HFF-Myc (cell line): ENCODE measurements around the gene CLDN10.
A peak's percentile ranks its signal among the peaks of the same experiment; 100 is the strongest.

Experiments
- DNase-seq: peaks from one replicate; pipeline ENCODE4 v3.0.0-alpha.2; 2011; ENCODE audit warnings: low read depth; ENCODE audit errors: extremely low read depth
- H3K4me3 ChIP-seq: replicated peaks from 2 replicates; pipeline ENCODE4 v1.5.1; 2011; ENCODE audit warnings: low read depth, mild to moderate bottlenecking, control low read depth, low read length
- CTCF ChIP-seq: IDR thresholded peaks from 2 replicates; pipeline ENCODE4 v1.5.1; 2012; ENCODE audit warnings: mild to moderate bottlenecking, low read depth, low read length, control low read depth; ENCODE audit errors: missing control alignments

The CLDN10 gene

GRCh38 chr13:95523598-95523997 lies 28.9 kb upstream of the CLDN10 start:
- DNase-seq, result no peak
- H3K4me3 ChIP-seq, result no peak overlapping the region

GRCh38 chr13:95524264-95524901 lies 28.1 kb upstream of the CLDN10 start:
- no peak overlapping the region for H3K4me3 ChIP-seq
- no peak for TF ChIP-seq CTCF
- no peak for DNase-seq

More at GRCh38 chr13:95523598-95523997, 28.9 kb upstream of the CLDN10 start:
- TF ChIP-seq CTCF, result no peak

- no peak for DNase-seq
- TF ChIP-seq CTCF, result no peak
- H3K4me3 ChIP-seq, result no peak overlapping the region
These were observed 24.6 kb upstream of the CLDN10 start for GRCh38 chr13:95527955-95528354.

GRCh38 chr13:95530178-95530577 lies 22.3 kb upstream of the CLDN10 start:
- H3K4me3 ChIP-seq, result no peak overlapping the region
- no peak for TF ChIP-seq CTCF
- DNase-seq, result no peak

GRCh38 chr13:95533545-95534160 lies 18.9 kb upstream of the CLDN10 start:
- no peak overlapping the region for H3K4me3 ChIP-seq
- no peak for DNase-seq
- no peak for TF ChIP-seq CTCF

GRCh38 chr13:95535243-95535642 lies 17.3 kb upstream of the CLDN10 start:
- TF ChIP-seq CTCF, result no peak
- DNase-seq, result peak; percentile 5
- no peak overlapping the region for H3K4me3 ChIP-seq
